Nephron progenitor cell (in vitro differentiated cells): ENCODE data around the gene DNAH1.

ENCODE experiments used
- DNase-seq: peaks from one replicate; pipeline ENCODE4 v3.0.0; 2021
- H3K27ac Mint-ChIP-seq: 2 replicates; pipeline ENCODE4 v1.8.0; 2021; ENCODE audit warnings: mild to moderate bottlenecking, moderate library complexity, mixed read lengths
- H3K27me3 Mint-ChIP-seq: 2 replicates; pipeline ENCODE4 v1.8.0; 2021; ENCODE audit warnings: mild to moderate bottlenecking, low read depth, mixed read lengths; ENCODE audit not compliant: poor library complexity
- H3K36me3 Mint-ChIP-seq: 2 replicates; pipeline ENCODE4 v1.8.0; 2021; ENCODE audit warnings: low read depth, mixed read lengths
- H3K4me1 Mint-ChIP-seq: 2 replicates; pipeline ENCODE4 v1.8.0; 2021; ENCODE audit warnings: mixed read lengths
- H3K4me3 Mint-ChIP-seq: 2 replicates; pipeline ENCODE4 v1.8.0; 2021; ENCODE audit warnings: mild to moderate bottlenecking, moderate library complexity, mixed read lengths
- H3K9me3 Mint-ChIP-seq: 2 replicates; pipeline ENCODE4 v1.8.0; 2021; ENCODE audit warnings: mild to moderate bottlenecking, moderate library complexity, mixed read lengths
- CTCF ChIP-seq: fragments of 200-600 bp; sonication (generic); IDR thresholded peaks from 2 replicates; pipeline ENCODE4 v1.5.0; 2021; ENCODE audit warnings: antibody characterized with exemption

DNAH1 gene

GRCh38 chr3:52341123-52341522, 25.0 kb downstream of the DNAH1 start:
- H3K4me3 Mint-ChIP-seq: no peak overlapping the region
- H3K9me3 Mint-ChIP-seq: no peaks in the 10 kb centered on the region
- TF ChIP-seq CTCF: no peak
- H3K27ac Mint-ChIP-seq: no peak overlapping the region
- no peaks in the 10 kb centered on the region for H3K36me3 Mint-ChIP-seq
- DNase-seq: no peak
- peaks cover 35% of the 10 kb centered on the region for H3K27me3 Mint-ChIP-seq
- H3K4me1 Mint-ChIP-seq: no peaks in the 10 kb centered on the region

- TF ChIP-seq CTCF: no peak
- H3K27ac Mint-ChIP-seq: no peak overlapping the region
- H3K9me3 Mint-ChIP-seq: no peaks in the 10 kb centered on the region
- H3K27me3 Mint-ChIP-seq: peaks cover 35% of the 10 kb centered on the region
- no peaks in the 10 kb centered on the region for H3K36me3 Mint-ChIP-seq
- no peak for DNase-seq
- no peaks in the 10 kb centered on the region for H3K4me1 Mint-ChIP-seq
- H3K4me3 Mint-ChIP-seq: no peak overlapping the region
Measured at GRCh38 chr3:52343946-52344600, 28.0 kb downstream of the DNAH1 start.

GRCh38 chr3:52345521-52346109, 29.5 kb downstream of the DNAH1 start:
- Mint-ChIP-seq H3K4me3 (no peak overlapping the region), H3K36me3 (no peaks in the 10 kb centered on the region), H3K27ac (no peak overlapping the region), H3K9me3 (no peaks in the 10 kb centered on the region), H3K4me1 (peaks cover 5% of the 10 kb centered on the region), H3K27me3 (peaks cover 31% of the 10 kb centered on the region)
- no peak for TF ChIP-seq CTCF
- no peak for DNase-seq

- DNase-seq: no peak
- no peaks in the 10 kb centered on the region for H3K36me3 Mint-ChIP-seq
- no peak for TF ChIP-seq CTCF
- H3K9me3 Mint-ChIP-seq: no peaks in the 10 kb centered on the region
- no peak overlapping the region for H3K27ac Mint-ChIP-seq
- H3K4me1 Mint-ChIP-seq: peaks cover 5% of the 10 kb centered on the region
- H3K27me3 Mint-ChIP-seq: peaks cover 25% of the 10 kb centered on the region
- no peak overlapping the region for H3K4me3 Mint-ChIP-seq
Measured at GRCh38 chr3:52346623-52347530, 30.8 kb downstream of the DNAH1 start.

GRCh38 chr3:52347716-52348635, 31.9 kb downstream of the DNAH1 start:
- no peaks in the 10 kb centered on the region for H3K9me3 Mint-ChIP-seq
- H3K4me3 Mint-ChIP-seq: no peak overlapping the region
- peaks cover 16% of the 10 kb centered on the region for H3K27me3 Mint-ChIP-seq
- H3K27ac Mint-ChIP-seq: no peak overlapping the region
- H3K4me1 Mint-ChIP-seq: peaks cover 5% of the 10 kb centered on the region
- no peak for DNase-seq
- no peaks in the 10 kb centered on the region for H3K36me3 Mint-ChIP-seq
- TF ChIP-seq CTCF: no peak
